Stimulated activated naive CD8-positive, alpha-beta T cell treated with anti-CD3 and anti-CD28 coated beads, Interleukin-15, amount 100 ng/mL, for 72 hours (primary cell): ENCODE results near the gene EMILIN2.
A peak's percentile ranks its signal among the peaks of the same experiment; 100 is the strongest.

Experiments used
- ATAC-seq: fragments of 150-1000 bp; cut with Tn5 transposase; 2 replicates; pipeline ENCODE4 v1.10.0; 2021; ENCODE audit warnings: mild to moderate bottlenecking, moderate library complexity
- DNase-seq, 2 donors: peaks; one replicate each; pipeline ENCODE4 v3.0.0; 2021 to 2022
- H3K27ac Mint-ChIP-seq, 2 donors: one replicate each; pipeline ENCODE4 v1.8.0; 2022; ENCODE audit warnings: mild to moderate bottlenecking in 2 of 2, mixed read lengths in 2 of 2, moderate library complexity in 2 of 2
- H3K27me3 Mint-ChIP-seq: one replicate; pipeline ENCODE4 v1.8.0; 2022; ENCODE audit warnings: mixed read lengths
- H3K4me1 Mint-ChIP-seq: one replicate; pipeline ENCODE4 v1.8.0; 2022; ENCODE audit warnings: mild to moderate bottlenecking, mixed read lengths
- H3K4me3 Mint-ChIP-seq, 2 donors: one replicate each; pipeline ENCODE4 v1.8.0; 2022; ENCODE audit warnings: mild to moderate bottlenecking in 2 of 2, mixed read lengths in 2 of 2, moderate library complexity in 1 of 2
- H3K9me3 Mint-ChIP-seq, 2 donors: one replicate each; pipeline ENCODE4 v1.8.0; 2022; ENCODE audit warnings: mixed read lengths in 2 of 2

Gene EMILIN2

GRCh38 chr18:2920546-2921343 lies 73.9 kb downstream of the EMILIN2 start:
- H3K27ac Mint-ChIP-seq = peak overlapping the region; percentile 67 to 75

GRCh38 chr18:2921778-2922177 lies 75.0 kb downstream of the EMILIN2 start:
- Mint-ChIP-seq H3K4me1 (peaks cover 25% of the 10 kb centered on the region), H3K27me3 (no peaks in the 10 kb centered on the region), H3K9me3 (no peaks in the 10 kb centered on the region), H3K4me3 (no peak overlapping the region), H3K27ac (no peak overlapping the region)
- DNase-seq = no peak
- peak; percentile 16 for ATAC-seq

More at GRCh38 chr18:2920546-2921343, 73.9 kb downstream of the EMILIN2 start:
- Mint-ChIP-seq H3K4me1 (peaks cover 33% of the 10 kb centered on the region), H3K9me3 (no peaks in the 10 kb centered on the region), H3K27me3 (no peaks in the 10 kb centered on the region), H3K4me3 (no peak overlapping the region)
- DNase-seq (no peak), ATAC-seq (no peak)

GRCh38 chr18:2923464-2923863 lies 76.7 kb downstream of the EMILIN2 start:
- no peaks in the 10 kb centered on the region for H3K27me3 Mint-ChIP-seq
- DNase-seq = no peak
- no peaks in the 10 kb centered on the region for H3K9me3 Mint-ChIP-seq
- no peak overlapping the region for H3K4me3 Mint-ChIP-seq
- ATAC-seq = no peak
- H3K4me1 Mint-ChIP-seq = peaks cover 12% of the 10 kb centered on the region
- H3K27ac Mint-ChIP-seq = no peak overlapping the region

GRCh38 chr18:2924920-2925319 lies 78.1 kb downstream of the EMILIN2 start:
- Mint-ChIP-seq H3K4me3 (no peak overlapping the region), H3K9me3 (no peaks in the 10 kb centered on the region), H3K27ac (peak overlapping the region in 1 of 2 donors; percentile 86), H3K27me3 (no peaks in the 10 kb centered on the region), H3K4me1 (peaks cover 6% of the 10 kb centered on the region)
- ATAC-seq = no peak
- no peak for DNase-seq

- ATAC-seq (no peak), DNase-seq (no peak)
- no peak overlapping the region for H3K27ac Mint-ChIP-seq
- no peaks in the 10 kb centered on the region for H3K27me3 Mint-ChIP-seq
- no peaks in the 10 kb centered on the region for H3K9me3 Mint-ChIP-seq
- no peaks in the 10 kb centered on the region for H3K4me1 Mint-ChIP-seq
- no peak overlapping the region for H3K4me3 Mint-ChIP-seq
Observed at GRCh38 chr18:2926528-2926927, 79.7 kb downstream of the EMILIN2 start.

GRCh38 chr18:2927745-2928144 lies 80.9 kb downstream of the EMILIN2 start:
- Mint-ChIP-seq H3K4me1 (peaks cover 8% of the 10 kb centered on the region), H3K4me3 (no peak overlapping the region), H3K27ac (no peak overlapping the region)

GRCh38 chr18:2932247-2933181 lies 85.7 kb downstream of the EMILIN2 start:
- Mint-ChIP-seq H3K27ac (peak overlapping the region; percentile 77 to 93), H3K9me3 (no peaks in the 10 kb centered on the region), H3K27me3 (no peaks in the 10 kb centered on the region), H3K4me3 (peak overlapping the region; percentile 19 to 74), H3K4me1 (peaks cover 45% of the 10 kb centered on the region)
- ATAC-seq (peak; percentile 69), DNase-seq (peak in 1 of 2 donors; percentile 51)

More at GRCh38 chr18:2927745-2928144, 80.9 kb downstream of the EMILIN2 start:
- DNase-seq (no peak), ATAC-seq (no peak)
- Mint-ChIP-seq H3K27me3 (no peaks in the 10 kb centered on the region), H3K9me3 (no peaks in the 10 kb centered on the region)

- no peak overlapping the region for H3K4me3 Mint-ChIP-seq
- H3K9me3 Mint-ChIP-seq = no peaks in the 10 kb centered on the region
- H3K27me3 Mint-ChIP-seq = no peaks in the 10 kb centered on the region
- ATAC-seq = no peak
- peaks cover 45% of the 10 kb centered on the region for H3K4me1 Mint-ChIP-seq
- peak overlapping the region; percentile 66 to 77 for H3K27ac Mint-ChIP-seq
- DNase-seq = no peak
Observed at GRCh38 chr18:2933995-2934394, 87.2 kb downstream of the EMILIN2 start.

GRCh38 chr18:2935438-2936192 lies 88.8 kb downstream of the EMILIN2 start:
- Mint-ChIP-seq H3K27ac (peak overlapping the region; percentile 5 to 77), H3K4me3 (no peak overlapping the region), H3K27me3 (no peaks in the 10 kb centered on the region), H3K4me1 (peaks cover 45% of the 10 kb centered on the region), H3K9me3 (no peaks in the 10 kb centered on the region)
- peak; percentile 81 for ATAC-seq
- DNase-seq = no peak

- peaks cover 22% of the 10 kb centered on the region for H3K4me1 Mint-ChIP-seq
- no peak for DNase-seq
Observed at GRCh38 chr18:2939317-2939716, 92.5 kb downstream of the EMILIN2 start.

GRCh38 chr18:2948038-2948437 lies 101.2 kb downstream of the EMILIN2 start:
- Mint-ChIP-seq H3K9me3 (no peaks in the 10 kb centered on the region), H3K4me1 (peaks cover 42% of the 10 kb centered on the region), H3K4me3 (no peak overlapping the region), H3K27ac (no peak overlapping the region), H3K27me3 (no peaks in the 10 kb centered on the region)
- DNase-seq (no peak), ATAC-seq (no peak)

More at GRCh38 chr18:2939317-2939716, 92.5 kb downstream of the EMILIN2 start:
- no peaks in the 10 kb centered on the region for H3K27me3 Mint-ChIP-seq
- H3K9me3 Mint-ChIP-seq = no peaks in the 10 kb centered on the region
- ATAC-seq = no peak
- no peak overlapping the region for H3K4me3 Mint-ChIP-seq
- no peak overlapping the region for H3K27ac Mint-ChIP-seq

GRCh38 chr18:2952605-2953004 lies 105.8 kb downstream of the EMILIN2 start:
- Mint-ChIP-seq H3K9me3 (no peaks in the 10 kb centered on the region), H3K4me1 (peaks cover 67% of the 10 kb centered on the region), H3K4me3 (no peak overlapping the region), H3K27ac (no peak overlapping the region), H3K27me3 (no peaks in the 10 kb centered on the region)
- DNase-seq = no peak
- ATAC-seq = no peak

GRCh38 chr18:2953935-2954653 lies 107.3 kb downstream of the EMILIN2 start:
- Mint-ChIP-seq H3K4me1 (peaks cover 78% of the 10 kb centered on the region), H3K4me3 (no peak overlapping the region), H3K27me3 (no peaks in the 10 kb centered on the region), H3K9me3 (no peaks in the 10 kb centered on the region), H3K27ac (peak overlapping the region; percentile 11 to 34)
- ATAC-seq (no peak), DNase-seq (no peak)

GRCh38 chr18:2954869-2955645 lies 108.3 kb downstream of the EMILIN2 start:
- Mint-ChIP-seq H3K27me3 (no peaks in the 10 kb centered on the region), H3K4me1 (peaks cover 78% of the 10 kb centered on the region), H3K4me3 (no peak overlapping the region), H3K27ac (peak overlapping the region; percentile 67 to 74), H3K9me3 (no peaks in the 10 kb centered on the region)
- no peak for DNase-seq
- ATAC-seq = no peak
